Retinal pigment epithelial cell (primary cell): ENCODE data around the gene RDH8.

Experiments
- DNase-seq: peaks from one replicate; pipeline ENCODE4 v3.0.0-alpha.2; 2010; ENCODE audit warnings: low read depth
- H3K4me3 ChIP-seq: 2 replicates; pipeline ENCODE4 v1.5.1; 2011; ENCODE audit warnings: mild to moderate bottlenecking, low read length, control low read depth, moderate library complexity
- CTCF ChIP-seq: conservative IDR thresholded peaks from 2 replicates; pipeline ENCODE4 v1.5.1; 2011; ENCODE audit warnings: low read depth, low read length, control low read depth, inconsistent platforms

Gene RDH8

GRCh38 chr19:9995084-9995483 is 18.2 kb upstream of the RDH8 start:
- no peak overlapping the region for H3K4me3 ChIP-seq
- DNase-seq = no peak
- TF ChIP-seq CTCF = no peak

- no peak for TF ChIP-seq CTCF
- no peak for DNase-seq
- no peak overlapping the region for H3K4me3 ChIP-seq
Measured at GRCh38 chr19:9995999-9996398, 17.3 kb upstream of the RDH8 start.

GRCh38 chr19:9996541-9996940 is 16.7 kb upstream of the RDH8 start:
- no peak for DNase-seq
- no peak for TF ChIP-seq CTCF
- no peak overlapping the region for H3K4me3 ChIP-seq

- no peak overlapping the region for H3K4me3 ChIP-seq
- no peak for DNase-seq
- TF ChIP-seq CTCF = peak; percentile 91
Measured at GRCh38 chr19:10000171-10000826, 13.0 kb upstream of the RDH8 start.

GRCh38 chr19:10001899-10002298 is 11.4 kb upstream of the RDH8 start:
- no peak for DNase-seq
- no peak overlapping the region for H3K4me3 ChIP-seq
- TF ChIP-seq CTCF = peak; percentile 48

- no peak for DNase-seq
- TF ChIP-seq CTCF = no peak
- H3K4me3 ChIP-seq = no peak overlapping the region
Measured at GRCh38 chr19:10003271-10003670, 10.0 kb upstream of the RDH8 start.

GRCh38 chr19:10004617-10005016 is 8.7 kb upstream of the RDH8 start:
- no peak for TF ChIP-seq CTCF
- no peak for DNase-seq

More at GRCh38 chr19:10004617-10005016, 8.7 kb upstream of the RDH8 start:
- H3K4me3 ChIP-seq = no peak overlapping the region
